22Rv1 (cell line): ENCODE results near the gene KIF20B.

Experiments used
- H3K27ac ChIP-seq: fragments of 450-650 bp; 2 replicates; pipeline ENCODE4 v1.5.1; 2017
- CTCF ChIP-seq: fragments of 450-650 bp; IDR thresholded peaks from 2 replicates; pipeline ENCODE4 v1.5.1; 2017; ENCODE audit warnings: mild to moderate bottlenecking
- ZFX ChIP-seq: fragments of 450-650 bp; IDR thresholded peaks from 2 replicates; pipeline ENCODE4 v1.6.1; 2017; ENCODE audit warnings: antibody characterized with exemption, borderline replicate concordance

The KIF20B gene

GRCh38 chr10:89690027-89690426 lies 11.4 kb upstream of the KIF20B start:
- TF ChIP-seq ZFX (no peak), CTCF (no peak)
- H3K27ac ChIP-seq, result no peak overlapping the region

- no peak overlapping the region for H3K27ac ChIP-seq
- TF ChIP-seq ZFX (no peak), CTCF (no peak)
Observed at GRCh38 chr10:89692416-89692815, 9.0 kb upstream of the KIF20B start.

- TF ChIP-seq CTCF (no peak), ZFX (no peak)
- no peak overlapping the region for H3K27ac ChIP-seq
Observed at GRCh38 chr10:89693176-89693575, 8.2 kb upstream of the KIF20B start.

- no peak for TF ChIP-seq CTCF
- no peak for TF ChIP-seq ZFX
- no peak overlapping the region for H3K27ac ChIP-seq
Observed at GRCh38 chr10:89695307-89695706, 6.1 kb upstream of the KIF20B start.

- no peak overlapping the region for H3K27ac ChIP-seq
- TF ChIP-seq CTCF (no peak), ZFX (no peak)
Observed at GRCh38 chr10:89697946-89698345, 3.4 kb upstream of the KIF20B start.

GRCh38 chr10:89699581-89700064 lies 1.8 kb upstream of the KIF20B start:
- no peak overlapping the region for H3K27ac ChIP-seq
- no peak for TF ChIP-seq ZFX
- TF ChIP-seq CTCF, result no peak

- no peak for TF ChIP-seq ZFX
- no peak for TF ChIP-seq CTCF
- peak overlapping the region; percentile 81 for H3K27ac ChIP-seq
Observed at GRCh38 chr10:89700923-89701241, 508 bp upstream of the KIF20B start.
